Kidney epithelial cell (primary cell): ENCODE data around the gene OIT3. TPM values are rescaled to one million over a fixed set of nuclear protein-coding genes. Genes with fewer than 3 reads are reported as not detected.

ENCODE experiments used
- DNase-seq: peaks from one replicate; pipeline ENCODE4 v3.0.0-alpha.2; 2010; ENCODE audit warnings: low read depth
- H3K27me3 ChIP-seq: 2 replicates; pipeline ENCODE4 v1.6.0; 2011; ENCODE audit warnings: low read length; ENCODE audit not compliant: control insufficient read depth, insufficient read depth
- H3K36me3 ChIP-seq: 2 replicates; pipeline ENCODE4 v1.5.1; 2011; ENCODE audit warnings: low read length; ENCODE audit not compliant: control insufficient read depth, insufficient read depth
- H3K4me3 ChIP-seq: 2 replicates; pipeline ENCODE4 v1.5.1; 2011; ENCODE audit warnings: low read depth, mild to moderate bottlenecking, control low read depth, low read length
- CTCF ChIP-seq: IDR thresholded peaks from 2 replicates; pipeline ENCODE4 v1.5.1; 2011; ENCODE audit warnings: mild to moderate bottlenecking, moderate library complexity, low read length, control low read depth, inconsistent platforms; ENCODE audit not compliant: insufficient read depth, poor library complexity, severe bottlenecking
- total RNA-seq: library from RNA; depleted of rRNA; stranded (reverse); fragments of >200 nt; gene quantifications from 2 replicates; pipeline ENCODE4 v1.2.3, GENCODE V29; 2015

Gene OIT3
- total RNA-seq, 1 donor from 2014 or later, result not detected

- Histone ChIP-seq H3K36me3 (no peaks in the 10 kb centered on the region), H3K27me3 (no peaks in the 10 kb centered on the region), H3K4me3 (no peak within 1 kb of the TSS)
- no peak for DNase-seq
- TF ChIP-seq CTCF, result no peak
These were observed 61.3 kb downstream of the OIT3 start, which contains the start of gene PLA2G12B for GRCh38 chr10:72954596-72955554. PLA2G12B (minus strand) TSS chr10:72954806; CDS start chr10:72954685, 121 bp downstream.

- Histone ChIP-seq H3K27me3 (no peaks in the 10 kb centered on the region), H3K36me3 (no peaks in the 10 kb centered on the region)
These were observed 62.5 kb downstream of the OIT3 start for GRCh38 chr10:72956001-72956400.

GRCh38 chr10:72976886-72977285 lies 83.3 kb downstream of the OIT3 start:
- no peaks in the 10 kb centered on the region for H3K27me3 ChIP-seq
- DNase-seq, result no peak
- H3K36me3 ChIP-seq, result no peaks in the 10 kb centered on the region
- TF ChIP-seq CTCF, result no peak
- no peak overlapping the region for H3K4me3 ChIP-seq

More at GRCh38 chr10:72956001-72956400, 62.5 kb downstream of the OIT3 start:
- no peak for TF ChIP-seq CTCF
- H3K4me3 ChIP-seq, result no peak overlapping the region
- DNase-seq, result no peak

GRCh38 chr10:72979709-72980108 lies 86.2 kb downstream of the OIT3 start:
- TF ChIP-seq CTCF, result no peak
- no peak for DNase-seq
- no peaks in the 10 kb centered on the region for H3K27me3 ChIP-seq
- no peaks in the 10 kb centered on the region for H3K36me3 ChIP-seq
- H3K4me3 ChIP-seq, result no peak overlapping the region

GRCh38 chr10:72980348-72980747 lies 86.8 kb downstream of the OIT3 start:
- no peak for TF ChIP-seq CTCF
- Histone ChIP-seq H3K27me3 (no peaks in the 10 kb centered on the region), H3K36me3 (no peaks in the 10 kb centered on the region), H3K4me3 (no peak overlapping the region)
- DNase-seq, result no peak
